Activated CD8-positive, alpha-beta memory T cell treated with anti-CD3 and anti-CD28 coated beads, Interleukin-2, amount 10 ng/mL, durations not matched to agents 7 days and 5 days (primary cell): Measurements from ENCODE around the gene PTCH1. TPM values are rescaled to one million over a fixed set of nuclear protein-coding genes. Genes with fewer than 3 reads are reported as not detected.

ENCODE experiments used
- ATAC-seq: fragments of 150-1000 bp; cut with Tn5 transposase; one replicate; pipeline ENCODE4 v1.10.0; 2021; ENCODE audit warnings: moderate library complexity
- CTCF ChIA-PET: fragments of 350-600 bp; sonication (Branson Sonifier 250); formaldehyde crosslinking; loops from one replicate; lab custom pipeline; 2021; ENCODE audit warnings: antibody characterized with exemption; lab: Charles Lee
- DNase-seq: peaks from one replicate; pipeline ENCODE4 v3.0.0-alpha.2; 2020
- H3K27ac Mint-ChIP-seq: one replicate; pipeline ENCODE4 v1.8.0; 2021; ENCODE audit warnings: mild to moderate bottlenecking, mixed read lengths
- H3K27me3 Mint-ChIP-seq: one replicate; pipeline ENCODE4 v1.8.0; 2021; ENCODE audit warnings: mixed read lengths
- H3K36me3 Mint-ChIP-seq: one replicate; pipeline ENCODE4 v1.8.0; 2021; ENCODE audit warnings: mild to moderate bottlenecking, mixed read lengths
- H3K4me1 Mint-ChIP-seq: one replicate; pipeline ENCODE4 v1.8.0; 2021; ENCODE audit warnings: mixed read lengths
- H3K4me3 Mint-ChIP-seq: one replicate; pipeline ENCODE4 v1.8.0; 2021; ENCODE audit warnings: mild to moderate bottlenecking, moderate library complexity, mixed read lengths
- H3K9me3 Mint-ChIP-seq: one replicate; pipeline ENCODE4 v1.8.0; 2022; ENCODE audit warnings: low read depth, mixed read lengths
- total RNA-seq, 2 experiments: library from RNA; stranded (reverse); gene quantifications; one replicate each; pipeline ENCODE4 v1.2.3, GENCODE V29; 2021

The PTCH1 gene
- total RNA-seq, 2 experiments from 2014 or later: 15.2 to 17.4 TPM

DNA sequence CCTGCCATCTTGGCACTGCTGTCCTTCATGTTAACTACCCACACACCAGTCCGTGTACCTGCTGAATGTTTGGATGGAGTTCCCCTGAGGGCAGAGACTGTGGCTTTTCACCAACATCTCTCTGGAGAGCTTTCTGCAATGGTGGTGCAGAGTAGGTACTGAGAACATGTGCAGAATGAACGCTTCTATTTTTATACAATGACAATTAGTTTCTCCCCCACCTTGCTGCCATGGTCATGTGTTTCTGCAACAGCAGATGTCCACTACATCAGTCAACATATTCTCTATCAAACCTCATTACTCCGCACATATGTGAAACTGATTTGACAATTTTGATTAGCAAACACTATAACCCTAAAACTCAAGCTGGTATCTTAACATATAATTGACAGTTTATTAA lies 14.5 kb downstream of the PTCH1 start:
- Mint-ChIP-seq H3K36me3 (peaks cover 2% of the 10 kb centered on the region), H3K4me3 (no peak overlapping the region), H3K27ac (no peak overlapping the region), H3K9me3 (no peaks in the 10 kb centered on the region), H3K4me1 (peaks cover 28% of the 10 kb centered on the region), H3K27me3 (peaks cover 33% of the 10 kb centered on the region)
- ATAC-seq: no peak
- no peak for DNase-seq
- CTCF ChIA-PET: no interaction called here

GRCh38 chr9:95499847-95500246 lies 16.9 kb downstream of the PTCH1 start:
- ATAC-seq (no peak), DNase-seq (no peak)
- CTCF ChIA-PET: no interaction called here
- Mint-ChIP-seq H3K27ac (no peak overlapping the region), H3K4me1 (peaks cover 36% of the 10 kb centered on the region), H3K36me3 (peaks cover 2% of the 10 kb centered on the region), H3K27me3 (peaks cover 31% of the 10 kb centered on the region), H3K4me3 (no peak overlapping the region), H3K9me3 (no peaks in the 10 kb centered on the region)

DNA sequence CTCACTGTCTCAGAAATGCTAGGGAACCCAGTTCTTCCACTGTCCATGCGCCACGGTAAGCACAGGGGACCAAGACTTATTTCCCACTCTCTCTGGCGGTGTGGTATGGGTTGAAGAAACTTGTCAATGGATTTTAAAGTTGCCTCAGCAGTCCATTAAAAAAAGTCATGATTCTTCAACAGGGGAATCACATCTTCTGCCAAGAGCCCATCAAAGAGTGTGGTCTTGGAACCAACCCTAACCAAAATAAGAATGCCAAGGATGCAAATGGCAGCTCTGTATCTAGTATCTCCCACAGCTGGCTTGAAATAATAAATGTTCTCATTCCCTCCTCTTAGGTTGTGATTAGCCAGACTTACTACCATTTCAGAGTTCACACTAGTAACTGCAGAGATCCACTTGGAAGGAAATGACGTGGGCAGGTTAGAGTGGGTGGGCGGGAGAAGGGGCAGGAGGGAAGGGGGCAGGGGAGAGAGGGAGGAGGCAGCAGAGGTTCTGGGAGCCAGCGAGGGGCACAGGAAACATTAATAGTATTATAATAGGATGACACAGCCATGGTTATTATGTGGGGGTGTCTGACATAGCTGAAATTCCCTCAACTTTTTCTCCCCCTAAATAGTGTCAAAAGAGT lies 17.6 kb downstream of the PTCH1 start:
- ATAC-seq: no peak
- peaks cover 39% of the 10 kb centered on the region for H3K4me1 Mint-ChIP-seq
- CTCF ChIA-PET: no interaction called here
- no peak for DNase-seq
- peaks cover 2% of the 10 kb centered on the region for H3K36me3 Mint-ChIP-seq
- no peak overlapping the region for H3K4me3 Mint-ChIP-seq
- no peaks in the 10 kb centered on the region for H3K9me3 Mint-ChIP-seq
- no peak overlapping the region for H3K27ac Mint-ChIP-seq
- H3K27me3 Mint-ChIP-seq: peaks cover 24% of the 10 kb centered on the region

- Mint-ChIP-seq H3K36me3 (peaks cover 2% of the 10 kb centered on the region), H3K4me1 (peaks cover 42% of the 10 kb centered on the region), H3K27me3 (peaks cover 22% of the 10 kb centered on the region), H3K4me3 (no peak overlapping the region), H3K9me3 (no peaks in the 10 kb centered on the region), H3K27ac (no peak overlapping the region)
- ATAC-seq (no peak), DNase-seq (no peak)
- CTCF ChIA-PET: no interaction called here
These were observed 18.1 kb downstream of the PTCH1 start for GRCh38 chr9:95498641-95499040.

DNA sequence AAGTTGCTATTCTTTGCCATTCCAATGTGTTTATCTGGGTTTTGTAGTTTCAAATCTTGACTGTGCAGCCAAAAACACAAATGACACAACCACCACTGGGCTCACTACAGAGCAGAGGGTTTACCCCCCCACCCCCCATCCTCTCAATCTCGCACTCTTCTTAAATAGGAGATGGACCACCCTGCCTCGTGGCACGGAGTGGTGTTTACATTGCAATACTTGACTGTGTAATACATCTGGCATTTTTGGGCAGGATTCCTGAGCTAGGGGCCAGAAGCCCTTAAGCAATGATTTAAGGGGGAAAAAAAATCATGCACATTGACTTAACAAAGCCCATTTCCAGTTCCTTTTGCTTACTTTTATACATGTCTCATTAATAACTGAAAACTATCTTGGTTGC lies 19.0 kb downstream of the PTCH1 start:
- no peak overlapping the region for H3K27ac Mint-ChIP-seq
- no peak for DNase-seq
- no peak for ATAC-seq
- CTCF ChIA-PET: no interaction called here
- peaks cover 16% of the 10 kb centered on the region for H3K27me3 Mint-ChIP-seq
- H3K4me1 Mint-ChIP-seq: peaks cover 47% of the 10 kb centered on the region
- no peaks in the 10 kb centered on the region for H3K36me3 Mint-ChIP-seq
- no peak overlapping the region for H3K4me3 Mint-ChIP-seq
- H3K9me3 Mint-ChIP-seq: no peaks in the 10 kb centered on the region

GRCh38 chr9:95496687-95497086 lies 20.1 kb downstream of the PTCH1 start:
- no peak overlapping the region for H3K27ac Mint-ChIP-seq
- H3K4me1 Mint-ChIP-seq: peaks cover 55% of the 10 kb centered on the region
- peaks cover 9% of the 10 kb centered on the region for H3K27me3 Mint-ChIP-seq
- CTCF ChIA-PET: interaction anchor here (0.7 kb wide), 1 partner anchor 86 kb away, joined by 3 read pairs; no protein-coding TSS in a partner anchor
- no peaks in the 10 kb centered on the region for H3K36me3 Mint-ChIP-seq
- H3K9me3 Mint-ChIP-seq: no peaks in the 10 kb centered on the region
- ATAC-seq (no peak), DNase-seq (no peak)
- H3K4me3 Mint-ChIP-seq: no peak overlapping the region

DNA sequence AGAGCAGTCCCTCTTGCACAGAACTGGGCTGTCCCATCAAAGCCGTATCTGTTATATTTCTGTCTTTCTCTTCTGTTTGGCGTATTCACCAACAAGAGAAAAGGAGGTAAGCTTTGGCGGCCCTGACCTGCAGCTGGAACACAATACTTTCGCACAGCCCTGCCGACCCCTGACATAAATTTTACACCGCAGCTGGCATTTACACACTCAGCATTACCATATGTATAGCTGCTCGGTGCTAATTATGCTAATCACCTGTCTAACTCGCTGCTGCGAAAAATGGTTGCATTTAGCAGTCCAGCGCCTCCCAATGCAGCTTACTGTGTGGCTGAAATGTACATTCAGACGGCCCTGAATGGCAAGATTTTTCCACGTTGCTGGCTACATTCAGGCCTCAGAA lies 20.8 kb downstream of the PTCH1 start:
- Mint-ChIP-seq H3K4me1 (peaks cover 57% of the 10 kb centered on the region), H3K27ac (peak overlapping the region; percentile 96), H3K36me3 (no peaks in the 10 kb centered on the region), H3K9me3 (no peaks in the 10 kb centered on the region), H3K27me3 (peaks cover 9% of the 10 kb centered on the region), H3K4me3 (no peak overlapping the region)
- CTCF ChIA-PET: interaction anchor here (2.5 kb wide), 1 partner anchor 13 kb away, joined by 14 read pairs; no protein-coding TSS in a partner anchor
- DNase-seq (no peak), ATAC-seq (no peak)

DNA sequence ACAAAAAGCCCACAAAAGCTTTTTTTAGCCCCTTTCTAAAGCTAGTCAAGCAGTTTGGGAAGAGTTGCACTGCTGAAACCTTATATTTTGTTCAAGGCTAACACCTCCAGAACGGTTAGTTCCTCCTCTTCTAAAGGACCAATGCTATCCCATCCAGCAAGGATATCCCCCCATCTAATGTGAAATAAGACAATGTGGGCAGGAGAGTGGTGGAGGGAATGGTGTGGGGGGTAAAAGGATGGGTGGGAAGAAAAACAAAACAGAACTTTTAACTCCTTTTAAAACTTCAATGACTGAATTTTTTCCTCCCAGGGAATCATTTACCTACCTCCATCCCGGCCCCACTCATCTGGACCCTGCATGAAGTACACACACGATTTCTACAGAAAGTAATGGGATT lies 21.2 kb downstream of the PTCH1 start:
- no peaks in the 10 kb centered on the region for H3K9me3 Mint-ChIP-seq
- no peak overlapping the region for H3K4me3 Mint-ChIP-seq
- H3K36me3 Mint-ChIP-seq: no peaks in the 10 kb centered on the region
- DNase-seq (no peak), ATAC-seq (no peak)
- CTCF ChIA-PET: interaction anchor here (1.2 to 2.5 kb wide), 2 partner anchors 11 to 13 kb away, joined by 3 to 14 read pairs; no protein-coding TSS in a partner anchor
- H3K27me3 Mint-ChIP-seq: peaks cover 9% of the 10 kb centered on the region
- H3K27ac Mint-ChIP-seq: peak overlapping the region; percentile 96
- H3K4me1 Mint-ChIP-seq: peaks cover 58% of the 10 kb centered on the region

- H3K4me1 Mint-ChIP-seq: peaks cover 60% of the 10 kb centered on the region
- H3K27ac Mint-ChIP-seq: peak overlapping the region; percentile 96
- H3K27me3 Mint-ChIP-seq: peaks cover 9% of the 10 kb centered on the region
- ATAC-seq (peak; percentile 98), DNase-seq (peak; percentile 91)
- no peaks in the 10 kb centered on the region for H3K9me3 Mint-ChIP-seq
- CTCF ChIA-PET: interaction anchor here (1.2 to 2.5 kb wide), 2 partner anchors 12 to 14 kb away, joined by 3 to 14 read pairs; no protein-coding TSS in a partner anchor
- no peaks in the 10 kb centered on the region for H3K36me3 Mint-ChIP-seq
- H3K4me3 Mint-ChIP-seq: peak overlapping the region; percentile 69
These were observed 22.1 kb downstream of the PTCH1 start for GRCh38 chr9:95494416-95495371.

DNA sequence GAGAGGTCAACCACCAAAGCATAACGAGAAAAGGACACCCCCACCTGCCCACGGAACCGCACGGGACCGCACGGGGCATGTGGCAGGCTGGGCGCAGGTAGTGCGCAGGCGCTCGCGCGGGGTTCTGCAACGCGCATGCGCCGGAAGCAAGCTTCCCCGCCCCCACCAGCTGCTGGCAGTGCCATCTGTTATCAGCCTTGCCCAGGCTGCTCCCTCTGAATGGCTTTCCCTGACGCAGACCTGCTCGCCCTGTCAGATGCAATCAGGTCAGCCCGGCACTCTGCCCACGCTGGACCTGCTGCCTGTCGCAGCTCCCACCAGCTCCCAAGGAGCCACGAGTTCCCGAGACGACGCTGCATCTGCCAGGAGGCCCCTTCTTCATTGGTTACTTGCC lies 22.8 kb downstream of the PTCH1 start:
- ATAC-seq (no peak), DNase-seq (no peak)
- Mint-ChIP-seq H3K9me3 (no peaks in the 10 kb centered on the region), H3K4me1 (peaks cover 58% of the 10 kb centered on the region), H3K36me3 (no peaks in the 10 kb centered on the region), H3K27me3 (peaks cover 9% of the 10 kb centered on the region), H3K4me3 (peak overlapping the region; percentile 69), H3K27ac (peak overlapping the region; percentile 96)
- CTCF ChIA-PET: interaction anchor here (1.2 to 2.5 kb wide), 2 partner anchors 12 to 15 kb away, joined by 3 to 14 read pairs; no protein-coding TSS in a partner anchor

DNA sequence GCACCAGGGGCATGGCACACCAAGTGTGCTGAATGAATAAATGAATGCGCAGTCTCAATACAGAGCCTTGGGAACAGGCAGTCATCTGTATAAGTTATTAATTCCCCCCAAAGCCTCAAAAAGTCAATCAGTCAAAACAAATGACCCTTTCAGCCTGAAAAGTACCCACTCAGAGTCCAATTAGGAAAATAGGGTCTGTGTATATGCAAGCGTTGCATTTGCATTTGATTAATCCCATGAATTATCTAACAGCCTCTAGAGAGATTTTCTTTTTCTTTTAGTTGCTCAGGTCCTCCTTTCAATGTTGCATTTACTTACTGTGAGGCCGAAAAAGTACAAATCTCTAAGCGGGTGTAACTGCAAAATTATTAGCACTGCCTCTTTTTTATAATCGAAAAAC lies 23.4 kb downstream of the PTCH1 start:
- ATAC-seq (no peak), DNase-seq (no peak)
- CTCF ChIA-PET: no interaction called here
- Mint-ChIP-seq H3K9me3 (peaks cover 2% of the 10 kb centered on the region), H3K27me3 (peaks cover 11% of the 10 kb centered on the region), H3K4me3 (no peak overlapping the region), H3K36me3 (no peaks in the 10 kb centered on the region), H3K27ac (no peak overlapping the region), H3K4me1 (peaks cover 58% of the 10 kb centered on the region)

DNA sequence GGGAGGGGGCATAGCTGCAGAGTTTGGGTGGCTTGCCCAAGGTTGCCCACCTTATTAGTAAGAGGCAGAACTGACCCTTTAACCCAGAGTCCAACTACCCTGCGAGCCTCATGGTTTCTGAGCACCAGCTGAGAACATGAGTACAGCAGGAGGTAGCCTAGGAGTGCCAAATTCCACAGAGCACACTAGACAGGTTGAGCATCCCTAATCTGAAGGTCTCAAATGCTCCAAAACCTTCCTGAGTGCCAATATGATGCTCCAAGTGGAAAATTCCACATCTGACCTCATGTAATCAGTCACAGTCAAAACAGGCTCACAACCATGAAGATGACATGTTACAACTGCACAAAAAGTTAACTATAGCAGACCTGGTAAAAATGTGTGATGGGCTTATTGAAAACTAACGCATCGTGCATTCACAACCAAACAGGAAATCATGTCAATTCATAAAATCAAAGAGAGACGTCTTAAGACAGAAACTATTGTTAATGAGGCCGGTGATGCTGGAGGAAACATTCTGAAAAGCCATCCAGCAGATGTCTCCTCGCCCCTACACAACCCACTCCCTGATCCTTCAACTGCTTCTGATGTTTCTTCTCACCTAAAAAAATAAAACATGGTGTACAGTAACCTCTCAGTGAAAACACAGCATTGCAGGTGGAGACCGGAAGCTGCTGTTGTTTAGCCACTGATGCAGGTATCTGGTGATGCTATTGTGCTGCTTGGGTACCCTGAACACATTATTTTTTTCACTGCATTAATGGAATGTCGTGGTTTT lies 25.0 kb downstream of the PTCH1 start:
- Mint-ChIP-seq H3K36me3 (no peaks in the 10 kb centered on the region), H3K4me3 (no peak overlapping the region), H3K4me1 (peaks cover 54% of the 10 kb centered on the region), H3K27ac (no peak overlapping the region), H3K9me3 (peaks cover 2% of the 10 kb centered on the region), H3K27me3 (peaks cover 6% of the 10 kb centered on the region)
- DNase-seq: no peak
- CTCF ChIA-PET: interaction anchor here (1.6 kb wide), 1 partner anchor 29 kb away, joined by 4 read pairs; no protein-coding TSS in a partner anchor
- no peak for ATAC-seq

- CTCF ChIA-PET: interaction anchor here (0.6 kb wide), 1 partner anchor 104 kb away, joined by 4 read pairs; no protein-coding TSS in a partner anchor
- Mint-ChIP-seq H3K9me3 (peaks cover 2% of the 10 kb centered on the region), H3K4me3 (no peak overlapping the region), H3K36me3 (no peaks in the 10 kb centered on the region), H3K27me3 (peaks cover 2% of the 10 kb centered on the region), H3K27ac (no peak overlapping the region), H3K4me1 (peaks cover 30% of the 10 kb centered on the region)
- DNase-seq: no peak
- ATAC-seq: no peak
These were observed 27.8 kb downstream of the PTCH1 start for GRCh38 chr9:95488954-95489353.
